Stimulated activated naive CD8-positive, alpha-beta T cell treated with anti-CD3 and anti-CD28 coated beads, Interleukin-15, Interleukin-2, amounts not matched to agents 100 U/mL and 50 U/mL, for 24 hours (primary cell): ENCODE results near the gene ATAD3A.

ENCODE experiments used
- ATAC-seq: fragments of 150-1000 bp; cut with Tn5 transposase; one replicate; pipeline ENCODE4 v1.10.0; 2021
- DNase-seq: peaks from one replicate; pipeline ENCODE4 v3.0.0; 2021

Gene ATAD3A

GRCh38 chr1:1539310-1540089 is 27.5 kb downstream of the ATAD3A start:
- no peak for ATAC-seq
- no peak for DNase-seq

DNA sequence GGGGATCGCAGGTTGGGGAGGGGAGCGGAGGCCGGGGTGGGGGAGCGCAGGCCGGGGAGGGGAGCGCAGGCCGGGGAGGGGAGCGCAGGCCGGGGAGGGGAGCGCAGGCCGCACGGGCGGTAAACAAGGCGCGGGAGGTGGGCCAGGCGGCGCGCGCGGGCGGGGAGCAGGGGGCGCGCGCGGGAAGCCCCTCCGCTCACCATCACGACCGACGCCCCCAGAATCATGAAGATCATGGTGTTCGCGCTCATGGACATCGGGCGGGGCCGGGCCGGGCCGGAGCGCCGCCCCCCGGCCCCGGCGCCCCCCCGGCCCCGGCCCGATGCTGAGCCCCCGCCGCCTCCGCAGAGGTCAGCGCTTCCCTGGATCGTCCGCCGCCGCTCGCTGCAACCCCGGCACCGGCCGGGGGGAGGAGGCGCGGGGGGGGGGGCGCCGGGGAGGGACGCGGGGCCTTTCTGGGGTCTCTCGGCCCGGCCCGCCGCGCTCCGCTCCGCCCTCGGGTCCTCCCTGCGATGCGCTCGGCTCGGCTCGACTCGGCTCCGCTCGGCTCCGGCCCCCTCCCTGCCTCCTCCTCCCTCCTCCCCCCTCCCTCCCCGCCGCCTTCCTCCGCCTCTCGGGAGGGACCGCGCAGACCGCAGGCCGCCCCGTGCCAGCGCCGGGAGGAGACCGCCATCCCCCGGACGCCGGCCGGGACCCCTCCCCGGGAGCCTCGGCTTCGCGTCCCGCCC is 28.3 kb downstream of the ATAD3A start, which contains the start of gene TMEM240:
TMEM240 (minus strand) TSS at position 535 of the 728 bp plus-strand sequence; CDS start at position 257, 278 bp downstream.
- ATAC-seq, result peak; percentile 31
- DNase-seq, result peak; percentile 65

DNA sequence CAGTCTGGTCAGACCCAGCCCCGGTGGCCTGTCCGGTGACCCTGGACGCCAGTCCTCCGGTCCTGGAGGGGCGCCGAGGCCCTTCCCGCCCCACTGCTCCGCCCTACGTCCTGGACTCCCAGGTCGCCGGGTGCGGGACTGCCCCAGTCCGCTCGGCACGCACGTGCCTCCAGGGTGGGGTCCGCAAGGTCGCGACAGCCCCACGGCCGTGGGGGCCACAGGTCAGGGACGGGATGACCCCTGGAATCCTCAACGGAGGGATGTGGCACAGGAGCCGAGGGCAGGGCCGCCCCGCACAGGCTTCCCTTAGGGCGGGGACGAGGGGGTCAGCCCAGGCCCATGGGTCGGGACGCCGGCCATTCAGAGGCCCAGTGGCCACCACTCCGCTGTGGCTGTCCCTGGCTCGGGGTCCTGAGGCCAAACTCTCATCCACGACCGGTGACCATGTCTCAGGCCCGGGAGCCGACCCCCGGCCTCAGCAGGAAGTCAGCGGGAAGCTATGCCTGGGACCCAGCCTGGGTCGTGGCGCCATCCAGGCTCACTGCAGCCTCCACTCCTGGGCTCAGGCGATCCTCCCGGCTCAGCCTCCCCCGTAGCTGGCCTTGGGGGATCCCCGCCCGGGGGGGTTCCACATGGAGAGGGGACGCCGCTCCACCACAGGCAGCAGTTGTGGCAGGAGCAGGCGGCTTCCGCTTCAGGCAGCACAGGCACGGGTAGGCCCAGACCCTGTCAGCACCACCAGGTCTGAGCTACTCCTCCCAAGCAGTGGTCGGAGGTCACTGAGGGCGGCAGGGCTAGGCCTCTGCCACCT is 29.1 kb downstream of the ATAD3A start:
- no peak for DNase-seq
- no peak for ATAC-seq

- DNase-seq, result no peak
- no peak for ATAC-seq
These were observed 30.2 kb downstream of the ATAD3A start for GRCh38 chr1:1541956-1542765.

GRCh38 chr1:1542766-1543705 is 31.1 kb downstream of the ATAD3A start:
- ATAC-seq (no peak), DNase-seq (no peak)

DNA sequence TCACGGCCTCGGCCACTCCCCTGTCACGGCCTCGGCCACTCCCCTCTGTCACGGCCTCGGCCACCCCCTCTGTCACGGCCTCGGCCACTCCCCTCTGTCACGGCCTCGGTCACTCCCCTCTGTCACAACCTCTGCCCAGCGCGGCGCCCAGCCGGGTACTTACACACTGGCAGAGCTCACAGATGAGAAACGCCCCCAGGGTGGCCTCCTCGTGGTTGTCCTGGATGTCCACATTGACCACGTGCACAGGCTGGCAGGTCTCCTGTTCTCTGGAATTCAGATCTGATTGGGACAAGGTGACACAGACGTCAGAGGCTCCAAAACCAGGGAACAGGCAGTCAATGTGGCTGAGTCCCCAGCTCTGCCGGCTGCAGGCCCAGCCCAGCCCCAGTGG is 31.7 kb downstream of the ATAD3A start:
- DNase-seq, result no peak
- ATAC-seq, result no peak

- ATAC-seq (no peak), DNase-seq (no peak)
These were observed 32.6 kb downstream of the ATAD3A start for GRCh38 chr1:1544544-1544943.

DNA sequence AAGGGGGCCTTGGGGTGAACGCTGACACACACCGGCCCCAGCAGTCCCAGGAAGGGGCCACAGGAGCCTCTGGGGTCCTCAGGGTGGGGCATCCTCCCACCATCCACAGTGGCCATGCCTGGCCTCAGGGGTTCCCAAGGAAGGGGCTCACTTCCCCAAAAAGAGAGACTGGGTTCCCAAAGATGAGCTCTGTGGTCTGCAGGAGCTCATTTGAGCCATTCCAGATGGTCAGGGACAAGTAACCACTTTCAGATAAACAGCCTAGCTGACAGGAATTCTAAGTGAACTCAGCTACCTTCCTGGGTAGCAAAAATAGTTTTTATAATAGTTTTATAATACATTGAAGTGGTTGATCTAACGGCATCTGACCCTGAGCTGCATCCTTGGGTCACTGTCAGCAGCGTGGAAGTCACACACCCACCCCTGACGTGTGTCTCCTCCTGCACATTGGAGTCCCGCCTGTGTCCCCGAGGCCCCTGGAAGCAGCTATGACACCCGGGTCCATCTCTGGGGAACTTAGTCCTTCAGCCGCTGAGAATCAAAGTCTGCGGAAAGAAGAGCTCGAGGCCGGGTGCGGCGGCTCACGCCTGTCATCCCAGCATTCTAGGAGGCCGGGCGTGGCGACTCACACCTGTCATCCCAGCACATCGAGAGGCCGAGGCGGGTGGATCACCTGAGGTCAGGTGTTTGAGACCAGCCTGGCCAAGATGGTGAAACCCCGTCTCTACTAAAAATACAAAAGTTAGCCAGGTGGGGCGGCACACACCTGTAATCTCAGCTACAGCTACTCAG is 34.2 kb downstream of the ATAD3A start:
- no peak for ATAC-seq

GRCh38 chr1:1547011-1547410 is 35.0 kb downstream of the ATAD3A start:
- DNase-seq, result no peak

More for the DNA sequence above, 34.2 kb downstream of the ATAD3A start:
- DNase-seq, result no peak

DNA sequence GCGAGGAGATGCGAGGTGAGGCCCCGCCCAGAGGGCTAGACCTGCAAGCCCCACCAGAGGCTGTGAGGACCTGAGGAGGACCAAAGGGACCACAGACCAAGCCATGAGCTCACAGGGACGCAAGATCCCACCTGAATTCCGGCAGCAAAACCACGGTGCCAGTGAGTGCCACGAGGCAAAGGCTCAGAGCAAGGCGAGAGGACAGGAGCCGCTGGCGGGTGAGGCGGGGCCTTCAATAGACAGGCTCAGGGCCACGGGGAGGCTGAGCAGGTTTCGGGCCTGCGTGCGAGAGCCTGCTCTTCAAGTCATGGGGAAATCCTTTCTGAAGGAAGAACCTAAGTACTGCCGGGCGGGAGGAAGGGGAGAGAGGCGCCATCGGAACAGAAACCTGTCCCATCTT is 35.5 kb downstream of the ATAD3A start:
- DNase-seq (no peak), ATAC-seq (no peak)

More at GRCh38 chr1:1547011-1547410, 35.0 kb downstream of the ATAD3A start:
- no peak for ATAC-seq

- no peak for ATAC-seq
- DNase-seq, result no peak
These were observed 36.6 kb downstream of the ATAD3A start for GRCh38 chr1:1548591-1548990.

DNA sequence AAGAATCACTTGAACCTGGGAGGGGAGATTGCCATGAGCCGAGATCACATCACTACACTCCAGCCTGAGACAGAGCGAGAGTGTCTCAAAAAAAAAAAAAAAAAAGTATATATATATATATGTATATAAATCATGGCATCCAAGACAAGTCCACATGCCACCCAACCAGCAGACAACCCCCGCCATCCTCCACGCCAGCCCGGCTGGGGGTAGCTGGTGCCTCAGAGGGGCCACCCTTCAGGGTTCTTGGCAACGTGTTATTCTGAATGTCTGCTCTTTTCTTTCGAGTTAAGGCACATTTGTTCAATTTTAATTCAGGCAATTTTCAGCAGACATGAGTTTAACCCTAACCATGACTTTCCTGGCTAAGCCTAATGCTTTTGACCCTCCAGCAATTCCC is 38.1 kb downstream of the ATAD3A start:
- ATAC-seq (no peak), DNase-seq (no peak)

DNA sequence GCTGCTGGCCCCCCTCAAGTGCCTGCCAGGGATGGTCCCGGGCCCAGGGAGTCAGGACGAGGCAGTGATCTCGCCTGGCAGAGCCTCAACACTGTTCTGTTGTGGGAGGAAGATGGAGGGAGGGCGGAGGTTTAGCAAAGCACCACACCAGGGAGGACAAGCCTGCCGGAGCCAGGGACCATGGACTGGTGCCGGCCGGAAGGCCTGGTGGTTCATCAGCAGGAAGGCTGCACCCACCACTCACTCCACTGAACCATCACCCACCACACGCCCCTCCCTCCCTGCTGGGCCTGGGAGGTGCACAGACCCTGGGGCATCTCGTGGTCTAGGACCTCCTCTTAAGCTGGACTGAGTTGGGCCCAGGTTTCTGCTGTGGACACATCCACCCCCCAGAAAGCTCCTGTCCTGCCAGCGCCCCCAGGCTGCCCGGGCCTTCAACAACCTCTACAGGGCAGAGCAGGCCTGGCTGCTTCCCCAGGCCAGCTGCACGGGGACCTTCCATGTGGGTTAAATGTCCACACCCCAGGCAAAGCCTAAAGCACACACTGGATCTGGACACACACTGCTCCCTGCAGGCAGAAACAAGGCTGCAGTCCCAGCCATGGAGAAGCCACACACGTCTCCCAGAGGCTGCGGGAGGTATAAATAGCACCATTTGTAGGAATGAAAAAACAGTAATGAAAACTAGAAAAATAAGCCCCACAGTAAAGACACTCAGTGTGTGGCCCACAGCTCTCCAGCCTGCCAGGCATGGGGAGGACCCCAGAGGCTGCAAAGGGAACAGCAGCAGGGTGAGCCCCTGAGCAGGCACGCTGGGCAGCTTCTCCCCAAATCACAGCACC is 38.9 kb downstream of the ATAD3A start:
- ATAC-seq (peak; percentile 16), DNase-seq (no peak)

DNA sequence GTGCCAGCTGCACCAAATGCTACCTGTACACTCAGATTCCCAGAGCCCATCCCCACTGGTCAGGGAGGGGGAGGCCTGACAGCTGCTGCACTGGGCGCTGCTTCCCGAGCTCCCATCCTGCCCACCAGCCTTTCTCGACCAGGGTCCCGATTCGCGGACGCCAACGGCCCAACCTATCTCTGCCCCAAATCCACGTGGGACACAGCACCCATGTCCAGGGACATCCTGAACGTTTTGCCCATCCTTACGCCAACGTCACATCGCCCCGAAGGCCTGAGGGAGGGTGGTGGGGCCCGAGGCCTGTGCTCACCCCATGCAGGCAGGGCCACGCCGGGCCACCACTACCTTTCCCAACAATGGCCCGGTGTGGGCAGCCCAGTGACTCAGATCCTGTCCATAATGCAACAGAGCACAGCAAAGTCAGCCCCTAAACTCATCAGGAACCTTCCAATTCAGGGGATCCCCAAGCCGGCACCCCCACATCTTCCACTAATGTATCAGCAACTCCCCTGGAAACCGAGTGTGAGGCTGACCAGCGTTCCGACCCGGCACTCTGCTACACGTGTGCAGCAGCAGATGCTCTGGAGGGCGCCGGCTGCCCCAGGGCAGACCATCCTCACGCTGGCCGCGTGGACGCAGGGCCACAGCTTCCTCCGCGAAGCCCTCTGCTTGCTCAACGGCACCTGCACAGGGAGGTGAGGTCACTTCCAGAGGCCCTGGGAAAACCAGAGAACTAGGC is 39.7 kb downstream of the ATAD3A start:
- no peak for DNase-seq
- ATAC-seq, result no peak

DNA sequence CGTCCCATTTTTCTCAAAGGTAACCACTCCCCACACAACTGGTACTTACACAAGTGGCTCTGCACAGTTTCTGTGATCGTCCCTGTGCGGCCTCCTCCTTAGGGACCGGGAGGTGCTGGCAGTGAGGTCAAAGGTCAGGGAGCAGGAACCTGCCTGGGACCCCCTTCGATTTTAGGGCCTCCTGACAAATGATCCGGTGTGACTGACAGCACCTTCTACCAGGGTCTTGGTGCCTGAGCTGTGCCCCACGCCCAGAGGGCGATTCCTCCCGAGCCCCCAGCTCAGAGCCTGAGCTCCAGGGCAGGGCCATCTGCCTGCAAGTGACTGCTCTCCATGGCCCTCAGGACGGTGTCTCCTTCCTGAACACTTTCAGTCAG is 40.3 kb downstream of the ATAD3A start:
- no peak for DNase-seq

GRCh38 chr1:1553821-1554494 is 42.0 kb downstream of the ATAD3A start:
- ATAC-seq, result no peak
- no peak for DNase-seq

More for the DNA sequence above, 40.3 kb downstream of the ATAD3A start:
- no peak for ATAC-seq

DNA sequence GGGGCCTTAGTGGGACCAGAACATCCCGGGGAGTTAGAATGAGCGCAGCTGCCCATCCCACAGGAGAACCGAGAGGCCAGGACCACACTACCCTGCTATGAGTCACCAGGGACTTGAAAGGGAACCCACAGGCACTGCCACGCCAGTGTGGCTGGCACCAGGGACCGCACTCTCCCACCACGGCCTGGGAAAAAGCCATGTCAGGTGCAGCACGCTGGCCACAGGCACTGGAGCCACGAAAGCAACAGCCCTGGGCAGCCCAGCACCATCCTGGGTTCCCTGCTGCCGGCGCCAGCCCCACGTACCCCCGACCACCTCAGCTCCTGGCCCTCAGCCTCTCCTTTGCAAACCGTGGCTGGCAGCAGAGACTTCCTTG is 42.6 kb downstream of the ATAD3A start:
- no peak for DNase-seq
- ATAC-seq, result no peak
